ENCODE results near the gene DLGAP3.

The DLGAP3 gene

GRCh38 chr1:34926156-34926555 lies 3.3 kb downstream of the DLGAP3 start:
- Mint-ChIP-seq H3K36me3 (ENCODE audit: low read depth) (no peaks in the 10 kb centered on the region), H3K4me3 (no peak overlapping the region), H3K9me3 (peaks cover 3% of the 10 kb centered on the region)

GRCh38 chr1:34925730-34926129 lies 3.7 kb downstream of the DLGAP3 start:
- peaks cover 79% of the 10 kb centered on the region for H3K27me3 Mint-ChIP-seq (ENCODE audit: low read depth)
- TF ChIP-seq, protein P1, sequence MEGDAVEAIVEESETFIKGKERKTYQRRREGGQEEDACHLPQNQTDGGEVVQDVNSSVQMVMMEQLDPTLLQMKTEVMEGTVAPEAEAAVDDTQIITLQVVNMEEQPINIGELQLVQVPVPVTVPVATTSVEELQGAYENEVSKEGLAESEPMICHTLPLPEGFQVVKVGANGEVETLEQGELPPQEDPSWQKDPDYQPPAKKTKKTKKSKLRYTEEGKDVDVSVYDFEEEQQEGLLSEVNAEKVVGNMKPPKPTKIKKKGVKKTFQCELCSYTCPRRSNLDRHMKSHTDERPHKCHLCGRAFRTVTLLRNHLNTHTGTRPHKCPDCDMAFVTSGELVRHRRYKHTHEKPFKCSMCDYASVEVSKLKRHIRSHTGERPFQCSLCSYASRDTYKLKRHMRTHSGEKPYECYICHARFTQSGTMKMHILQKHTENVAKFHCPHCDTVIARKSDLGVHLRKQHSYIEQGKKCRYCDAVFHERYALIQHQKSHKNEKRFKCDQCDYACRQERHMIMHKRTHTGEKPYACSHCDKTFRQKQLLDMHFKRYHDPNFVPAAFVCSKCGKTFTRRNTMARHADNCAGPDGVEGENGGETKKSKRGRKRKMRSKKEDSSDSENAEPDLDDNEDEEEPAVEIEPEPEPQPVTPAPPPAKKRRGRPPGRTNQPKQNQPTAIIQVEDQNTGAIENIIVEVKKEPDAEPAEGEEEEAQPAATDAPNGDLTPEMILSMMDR (IDR thresholded peaks at IDR 0.05; ENCODE audit: unreplicated experiment in 3 of 3): no peak
- no peaks in the 10 kb centered on the region for H3K36me3 Mint-ChIP-seq (ENCODE audit: low read depth)
- H3K27ac Mint-ChIP-seq: no peak overlapping the region
- H3K9me3 Mint-ChIP-seq: peaks cover 3% of the 10 kb centered on the region
- H3K4me1 Mint-ChIP-seq: peaks cover 6% of the 10 kb centered on the region
- no peak overlapping the region for H3K4me3 Mint-ChIP-seq

More at GRCh38 chr1:34926156-34926555, 3.3 kb downstream of the DLGAP3 start:
- no peak overlapping the region for H3K27ac Mint-ChIP-seq
- peaks cover 6% of the 10 kb centered on the region for H3K4me1 Mint-ChIP-seq
- peaks cover 80% of the 10 kb centered on the region for H3K27me3 Mint-ChIP-seq (ENCODE audit: low read depth)
- TF ChIP-seq, protein P1 (IDR thresholded peaks at IDR 0.05; ENCODE audit: unreplicated experiment in 3 of 3): no peak

DNA sequence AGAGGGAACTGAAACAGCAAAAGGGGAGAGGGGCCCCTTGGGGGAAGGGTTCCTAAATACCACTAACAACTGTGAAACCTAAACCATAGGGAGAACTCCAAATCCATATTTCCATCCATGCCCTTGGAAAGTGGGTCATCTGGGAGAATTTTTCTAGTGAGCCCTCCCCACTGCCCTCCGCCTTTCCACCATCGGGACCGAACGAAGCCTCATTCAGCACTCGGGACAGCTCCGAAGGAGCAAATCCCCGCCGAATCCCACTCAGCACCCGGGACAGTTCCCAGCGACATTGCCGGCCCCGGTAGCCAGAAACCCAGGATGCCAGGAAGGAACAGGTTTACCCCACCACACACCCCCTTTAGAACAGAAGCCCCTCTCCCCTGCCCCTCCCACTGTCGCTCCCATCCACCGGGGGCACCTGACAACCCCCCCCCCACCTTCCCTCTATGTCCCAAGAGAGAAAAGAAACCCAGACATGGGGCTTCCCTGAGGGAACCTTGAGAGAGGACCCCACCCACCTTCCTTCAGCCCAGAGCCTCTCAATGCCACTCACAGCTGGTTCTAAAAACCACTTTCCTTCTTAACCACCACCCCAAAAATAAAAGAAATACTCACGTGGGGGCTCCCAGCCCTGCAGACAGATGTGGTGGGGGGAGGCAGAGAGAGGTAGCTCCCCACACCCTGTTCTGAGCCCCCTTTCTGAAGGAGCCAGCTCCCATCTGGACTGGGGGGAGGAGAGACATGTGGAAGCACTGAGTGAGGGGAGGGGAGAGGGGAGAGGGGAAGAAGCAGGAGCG lies 4.5 kb downstream of the DLGAP3 start:
- Mint-ChIP-seq H3K9me3 (peaks cover 3% of the 10 kb centered on the region), H3K4me3 (peak overlapping the region in 1 of 3 experiments; percentile 32), H3K4me1 (peaks cover 6% of the 10 kb centered on the region), H3K36me3 (ENCODE audit: low read depth) (no peaks in the 10 kb centered on the region), H3K27me3 (ENCODE audit: low read depth) (peaks cover 80% of the 10 kb centered on the region), H3K27ac (no peak overlapping the region)
- TF ChIP-seq, protein P1 (IDR thresholded peaks at IDR 0.05; ENCODE audit: unreplicated experiment in 3 of 3): no peak

GRCh38 chr1:34923490-34923889 lies 6.0 kb downstream of the DLGAP3 start:
- Mint-ChIP-seq H3K4me3 (no peak overlapping the region), H3K27me3 (ENCODE audit: low read depth) (peaks cover 83% of the 10 kb centered on the region), H3K9me3 (no peaks in the 10 kb centered on the region), H3K36me3 (ENCODE audit: low read depth) (no peaks in the 10 kb centered on the region), H3K27ac (no peak overlapping the region), H3K4me1 (peaks cover under 1% of the 10 kb centered on the region)
- TF ChIP-seq, protein P1 (IDR thresholded peaks at IDR 0.05; ENCODE audit: unreplicated experiment in 3 of 3): no peak

DNA sequence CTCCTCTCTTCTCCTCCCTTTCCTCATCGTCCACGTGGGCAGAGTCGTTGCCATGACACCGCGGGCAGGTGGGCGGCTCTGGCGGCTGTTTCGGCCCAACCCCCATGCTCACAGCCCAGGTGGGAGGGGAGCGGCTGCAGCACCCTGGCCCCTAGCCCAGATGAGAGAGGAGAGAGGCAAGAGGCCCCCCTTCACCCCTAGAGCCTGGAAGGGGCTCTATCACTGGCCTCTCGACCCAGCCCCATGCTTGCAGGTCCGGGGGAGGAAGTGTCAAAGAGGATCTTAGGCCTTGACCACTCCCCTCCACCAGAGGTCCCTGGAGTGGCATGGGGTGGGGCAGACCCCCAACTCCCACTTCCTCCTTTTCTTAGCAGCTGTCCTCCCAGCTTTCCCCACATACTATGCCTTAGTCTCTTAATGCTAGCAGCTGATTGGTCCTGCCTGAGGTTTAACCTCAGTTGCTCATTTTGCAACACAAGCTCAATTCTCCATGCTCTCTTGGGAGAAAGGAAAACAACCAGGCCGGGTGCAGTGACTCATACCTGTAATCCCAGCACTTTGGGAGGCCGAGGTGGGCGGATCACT lies 10.4 kb downstream of the DLGAP3 start:
- H3K4me1 Mint-ChIP-seq: no peaks in the 10 kb centered on the region
- peaks cover 44% of the 10 kb centered on the region for H3K27me3 Mint-ChIP-seq (ENCODE audit: low read depth)
- H3K9me3 Mint-ChIP-seq: no peaks in the 10 kb centered on the region
- TF ChIP-seq, protein P1 (IDR thresholded peaks at IDR 0.05; ENCODE audit: unreplicated experiment in 3 of 3): no peak
- no peak overlapping the region for H3K27ac Mint-ChIP-seq
- no peak overlapping the region for H3K4me3 Mint-ChIP-seq
- no peaks in the 10 kb centered on the region for H3K36me3 Mint-ChIP-seq (ENCODE audit: low read depth)

All from nephron (organoid).